ENCODE measurements around the gene PRKN.

The PRKN gene

GRCh38 chr6:161417717-161418462 is 1309.7 kb downstream of the PRKN start:
- no peaks in the 10 kb centered on the region for H3K27me3 ChIP-seq (ENCODE audit: insufficient read depth, low read length)
- no peaks in the 10 kb centered on the region for H3K9me3 ChIP-seq (ENCODE audit: low read length)
- no peak overlapping the region for H3K4me2 ChIP-seq (ENCODE audit: low read length)
- no peak overlapping the region for H3K9ac ChIP-seq (ENCODE audit: low read length)
- H4K20me1 ChIP-seq (ENCODE audit: insufficient read depth, low read length): no peaks in the 10 kb centered on the region
- H3K79me2 ChIP-seq (ENCODE audit: insufficient read depth, low read length): no peaks in the 10 kb centered on the region
- H3K27ac ChIP-seq (ENCODE audit: low read depth, low read length, poor library complexity, severe bottlenecking): no peak overlapping the region
- H3K36me3 ChIP-seq (ENCODE audit: insufficient read depth, low read length): no peaks in the 10 kb centered on the region
- TF ChIP-seq CTCF (IDR thresholded peaks at IDR 0.05; ENCODE audit: low read length): no peak
- TF ChIP-seq EZH2 (IDR thresholded peaks at IDR 0.05; ENCODE audit: borderline replicate concordance, low read length): no peak
- no peaks in the 10 kb centered on the region for H3K9me2 ChIP-seq (ENCODE audit: low read depth, low read length)
- H3F3A ChIP-seq (ENCODE audit: insufficient read depth, low read length): no peaks in the 10 kb centered on the region
- H2AFZ ChIP-seq (ENCODE audit: low read length): no peak overlapping the region
- H3K4me3 ChIP-seq (ENCODE audit: low read depth, low read length, poor library complexity, severe bottlenecking): no peak overlapping the region
- no peaks in the 10 kb centered on the region for H3K4me1 ChIP-seq (ENCODE audit: insufficient read depth, low read length, severe bottlenecking)

GRCh38 chr6:161415302-161415855 is 1312.2 kb downstream of the PRKN start:
- Histone ChIP-seq H3K4me1 (ENCODE audit: insufficient read depth, low read length, severe bottlenecking) (no peaks in the 10 kb centered on the region), H3K27me3 (ENCODE audit: insufficient read depth, low read length) (no peaks in the 10 kb centered on the region), H3K9ac (ENCODE audit: low read length) (no peak overlapping the region), H2AFZ (ENCODE audit: low read length) (no peak overlapping the region), H3K27ac (ENCODE audit: low read depth, low read length, poor library complexity, severe bottlenecking) (no peak overlapping the region), H3K9me3 (ENCODE audit: low read length) (no peaks in the 10 kb centered on the region), H3K4me3 (ENCODE audit: low read depth, low read length, poor library complexity, severe bottlenecking) (no peak overlapping the region), H3K79me2 (ENCODE audit: insufficient read depth, low read length) (no peaks in the 10 kb centered on the region), H3F3A (ENCODE audit: insufficient read depth, low read length) (no peaks in the 10 kb centered on the region), H3K36me3 (ENCODE audit: insufficient read depth, low read length) (no peaks in the 10 kb centered on the region), H4K20me1 (ENCODE audit: insufficient read depth, low read length) (no peaks in the 10 kb centered on the region), H3K4me2 (ENCODE audit: low read length) (no peak overlapping the region), H3K9me2 (ENCODE audit: low read depth, low read length) (no peaks in the 10 kb centered on the region)
- no peak for TF ChIP-seq CTCF (IDR thresholded peaks at IDR 0.05; ENCODE audit: low read length)

- H4K20me1 ChIP-seq (ENCODE audit: insufficient read depth, low read length): no peaks in the 10 kb centered on the region
Measured at GRCh38 chr6:161414707-161415106, 1312.9 kb downstream of the PRKN start.

More at GRCh38 chr6:161414707-161415106, 1312.9 kb downstream of the PRKN start:
- Histone ChIP-seq H3F3A (ENCODE audit: insufficient read depth, low read length) (no peaks in the 10 kb centered on the region), H3K4me2 (ENCODE audit: low read length) (no peak overlapping the region), H3K27ac (ENCODE audit: low read depth, low read length, poor library complexity, severe bottlenecking) (no peak overlapping the region), H3K4me1 (ENCODE audit: insufficient read depth, low read length, severe bottlenecking) (no peaks in the 10 kb centered on the region), H2AFZ (ENCODE audit: low read length) (no peak overlapping the region), H3K4me3 (ENCODE audit: low read depth, low read length, poor library complexity, severe bottlenecking) (no peak overlapping the region), H3K9me3 (ENCODE audit: low read length) (no peaks in the 10 kb centered on the region), H3K79me2 (ENCODE audit: insufficient read depth, low read length) (no peaks in the 10 kb centered on the region), H3K36me3 (ENCODE audit: insufficient read depth, low read length) (no peaks in the 10 kb centered on the region), H3K9ac (ENCODE audit: low read length) (no peak overlapping the region), H3K27me3 (ENCODE audit: insufficient read depth, low read length) (no peaks in the 10 kb centered on the region), H3K9me2 (ENCODE audit: low read depth, low read length) (no peaks in the 10 kb centered on the region)
- TF ChIP-seq EZH2 (IDR thresholded peaks at IDR 0.05; ENCODE audit: borderline replicate concordance, low read length) (no peak), CTCF (IDR thresholded peaks at IDR 0.05; ENCODE audit: low read length) (no peak)

All from OCI-LY1 (cell line).